ENCODE results near the gene PBX1.

- no peak for TF ChIP-seq CTCF (IDR thresholded peaks at IDR 0.05)
- TF ChIP-seq EP300 (IDR thresholded peaks at IDR 0.05): no peak
- no peak for TF ChIP-seq POLR2A (IDR thresholded peaks at IDR 0.05)
Measured at GRCh38 chr1:164561472-164561871, 2.5 kb downstream of the PBX1 start.
